PC-3 (cell line): Measurements from ENCODE around the gene CFAP53.

ENCODE experiments used
- CTCF ChIP-seq: fragments of 300-600 bp; sonication (generic); conservative IDR thresholded peaks from 2 replicates; pipeline ENCODE4 v1.5.1; 2017; ENCODE audit warnings: antibody characterized with exemption, low read depth, mild to moderate bottlenecking, low read length
- EZH2 ChIP-seq: fragments of 300-600 bp; sonication (generic); IDR thresholded peaks from one replicate; pipeline ENCODE4 v1.6.1; 2017; ENCODE audit warnings: antibody characterized with exemption, mild to moderate bottlenecking, low read length; ENCODE audit not compliant: unreplicated experiment
- EZH2phosphoT487 ChIP-seq: fragments of 300-600 bp; sonication (generic); IDR thresholded peaks from 2 replicates; pipeline ENCODE4 v1.6.1; 2018; ENCODE audit warnings: mild to moderate bottlenecking, antibody characterized with exemption, low read length, borderline replicate concordance

GRCh38 chr18:50307400-50307737, 41.1 kb upstream of the CFAP53 start:
- TF ChIP-seq CTCF (no peak), EZH2 (no peak), EZH2phosphoT487 (no peak)
